ENCODE data around the gene KIF11.

Gene KIF11

GRCh38 chr10:92604841-92605240 is 11.9 kb downstream of the KIF11 start:
- no peak overlapping the region for H3K27ac ChIP-seq
- no peak for DNase-seq (ENCODE audit: low spot score)
- ChIA-PET POLR2A (ENCODE audit: low non-redundant PET) (no interaction called here), CTCF (no interaction called here)
- no peak for TF ChIP-seq CTCF (conservative IDR thresholded peaks at IDR 0.05; ENCODE audit: low read depth)

- CTCF ChIA-PET: interaction anchor here (0.6 to 0.7 kb wide), 3 partner anchors 12 to 307 kb away, joined by 3 to 5 read pairs (median 3); no protein-coding TSS in a partner anchor
- TF ChIP-seq CTCF (conservative IDR thresholded peaks at IDR 0.05; ENCODE audit: low read depth): no peak
- POLR2A ChIA-PET (ENCODE audit: low non-redundant PET): interaction anchor here (0.6 kb wide), 1 partner anchor 847 kb away, joined by 4 read pairs; no protein-coding TSS in a partner anchor
Measured at GRCh38 chr10:92615515-92615914, 22.6 kb downstream of the KIF11 start.

GRCh38 chr10:92619368-92619767 is 26.4 kb downstream of the KIF11 start:
- CTCF ChIA-PET: no interaction called here
- no peak overlapping the region for H3K27ac ChIP-seq
- no peak for TF ChIP-seq CTCF (conservative IDR thresholded peaks at IDR 0.05; ENCODE audit: low read depth)
- POLR2A ChIA-PET (ENCODE audit: low non-redundant PET): no interaction called here
- no peak for DNase-seq (ENCODE audit: low spot score)

More at GRCh38 chr10:92615515-92615914, 22.6 kb downstream of the KIF11 start:
- DNase-seq (ENCODE audit: low spot score): no peak
- H3K27ac ChIP-seq: no peak overlapping the region

- no peak for TF ChIP-seq CTCF (conservative IDR thresholded peaks at IDR 0.05; ENCODE audit: low read depth)
- POLR2A ChIA-PET (ENCODE audit: low non-redundant PET): no interaction called here
- no peak overlapping the region for H3K27ac ChIP-seq
- no peak for DNase-seq (ENCODE audit: low spot score)
- CTCF ChIA-PET: interaction anchor here (0.6 to 0.7 kb wide), 3 partner anchors 13 to 22 kb away, joined by 3 to 7 read pairs (median 3); no protein-coding TSS in a partner anchor
Measured at GRCh38 chr10:92627845-92628480, 35.0 kb downstream of the KIF11 start.

- TF ChIP-seq CTCF (conservative IDR thresholded peaks at IDR 0.05; ENCODE audit: low read depth): no peak
- POLR2A ChIA-PET (ENCODE audit: low non-redundant PET): no interaction called here
- CTCF ChIA-PET: interaction anchor here (0.8 kb wide), 1 partner anchor 11 kb away, joined by 4 read pairs; no protein-coding TSS in a partner anchor
- no peak for DNase-seq (ENCODE audit: low spot score)
- H3K27ac ChIP-seq: no peak overlapping the region
Measured at GRCh38 chr10:92629945-92630344, 37.0 kb downstream of the KIF11 start.

GRCh38 chr10:92638037-92638436 is 45.1 kb downstream of the KIF11 start:
- ChIA-PET CTCF (interaction anchor here (0.7 kb wide), 1 partner anchor 1354 kb away, joined by 3 read pairs; no protein-coding TSS in a partner anchor), POLR2A (ENCODE audit: low non-redundant PET) (no interaction called here)
- DNase-seq (ENCODE audit: low spot score): no peak
- TF ChIP-seq CTCF (conservative IDR thresholded peaks at IDR 0.05; ENCODE audit: low read depth): no peak
- no peak overlapping the region for H3K27ac ChIP-seq

Data from RWPE1 (cell line).